CD4-positive, alpha-beta memory T cell (primary cell): ENCODE data around the gene LCN12. TPM values are rescaled to one million over a fixed set of nuclear protein-coding genes. Genes with fewer than 3 reads are reported as not detected.
A peak's percentile ranks its signal among the peaks of the same experiment; 100 is the strongest.

Source experiments
- CTCF ChIA-PET: fragments of 350-600 bp; sonication (Branson Sonifier 250); formaldehyde crosslinking; loops from one replicate; lab custom pipeline; 2021; ENCODE audit warnings: inconsistent platforms; ENCODE audit not compliant: partially characterized antibody; lab: Charles Lee
- POLR2A ChIA-PET: fragments of 350-600 bp; sonication (Branson Sonifier 250); formaldehyde crosslinking; loops from one replicate; lab custom pipeline; 2021; ENCODE audit not compliant: partially characterized antibody; lab: Charles Lee
- DNase-seq, 5 donors: peaks; one replicate each; pipeline versions ENCODE4 v3.0.0 to v3.0.0-alpha.2; 2020 to 2022; ENCODE audit warnings: mixed read lengths in 1 of 5
- H3K27ac ChIP-seq: one replicate; pipeline ENCODE4 v1.7.0; 2013; ENCODE audit warnings: low read depth, low read length
- H3K27me3 ChIP-seq: 2 replicates; pipeline ENCODE4 v1.7.0; 2013; ENCODE audit warnings: mild to moderate bottlenecking, low read length, moderate library complexity; ENCODE audit not compliant: insufficient read depth
- H3K36me3 ChIP-seq: 2 replicates; pipeline ENCODE4 v1.7.0; 2013; ENCODE audit warnings: mild to moderate bottlenecking, low read length, moderate library complexity; ENCODE audit not compliant: insufficient read depth
- H3K4me1 ChIP-seq: 2 replicates; pipeline ENCODE4 v1.7.0; 2013; ENCODE audit warnings: mild to moderate bottlenecking, low read length, moderate library complexity; ENCODE audit not compliant: insufficient read depth
- H3K4me3 ChIP-seq, 2 donors: one replicate each; pipeline ENCODE4 v1.7.0; 2013; ENCODE audit warnings: low read length in 2 of 2, mild to moderate bottlenecking in 1 of 2
- H3K9me3 ChIP-seq, 2 donors: one replicate each; pipeline ENCODE4 v1.7.0; 2013; ENCODE audit warnings: low read length in 2 of 2, control low read depth in 1 of 2; ENCODE audit not compliant: control insufficient read depth in 1 of 2
- H3K27ac Mint-ChIP-seq, 7 donors: one replicate each; pipeline ENCODE4 v1.8.0; 2020 to 2021; ENCODE audit warnings: mixed read lengths in 7 of 7, mild to moderate bottlenecking in 6 of 7, inconsistent platforms in 3 of 7, moderate library complexity in 3 of 7
- H3K27me3 Mint-ChIP-seq, 2 donors: one replicate each; pipeline ENCODE4 v1.8.0; 2020 to 2021; ENCODE audit warnings: mixed read lengths in 2 of 2
- H3K36me3 Mint-ChIP-seq, 2 donors: one replicate each; pipeline ENCODE4 v1.8.0; 2020 to 2021; ENCODE audit warnings: mixed read lengths in 2 of 2, inconsistent platforms in 1 of 2, mild to moderate bottlenecking in 1 of 2
- H3K4me1 Mint-ChIP-seq, 4 donors: one replicate each; pipeline ENCODE4 v1.8.0; 2020 to 2021; ENCODE audit warnings: mixed read lengths in 4 of 4, mild to moderate bottlenecking in 1 of 4
- H3K4me3 Mint-ChIP-seq, 8 donors: one replicate each; pipeline ENCODE4 v1.8.0; 2020 to 2021; ENCODE audit warnings: mixed read lengths in 8 of 8, mild to moderate bottlenecking in 7 of 8, moderate library complexity in 6 of 8, inconsistent platforms in 3 of 8
- H3K9me3 Mint-ChIP-seq, 8 donors: one replicate each; pipeline ENCODE4 v1.8.0; 2020 to 2021; ENCODE audit warnings: mixed read lengths in 8 of 8, mild to moderate bottlenecking in 5 of 8, inconsistent platforms in 3 of 8, moderate library complexity in 1 of 8
- intact Hi-C: fragments of 100-400 bp; cut with micrococcal nuclease; formaldehyde crosslinking; loops from one replicate; pipeline ENCODE4 v1.15.1; 2023
- polyA plus RNA-seq, 2 donors: library from polyadenylated mRNA; unstranded; fragments of 300-500 nt; fragmentation: Illumina TruSeq; gene quantifications; one replicate each; pipeline ENCODE4 v1.2.3, GENCODE V29; 2021
- total RNA-seq, 2 experiments: library from RNA; stranded (reverse); gene quantifications; one replicate each; pipeline ENCODE4 v1.2.3, GENCODE V29; 2021

LCN12 gene
- total RNA-seq (1 to 10 TPM in 1 of 2 experiments, under 1 TPM in 1; 0.72 to 1.4 TPM), polyA plus RNA-seq (not detected)

DNA sequence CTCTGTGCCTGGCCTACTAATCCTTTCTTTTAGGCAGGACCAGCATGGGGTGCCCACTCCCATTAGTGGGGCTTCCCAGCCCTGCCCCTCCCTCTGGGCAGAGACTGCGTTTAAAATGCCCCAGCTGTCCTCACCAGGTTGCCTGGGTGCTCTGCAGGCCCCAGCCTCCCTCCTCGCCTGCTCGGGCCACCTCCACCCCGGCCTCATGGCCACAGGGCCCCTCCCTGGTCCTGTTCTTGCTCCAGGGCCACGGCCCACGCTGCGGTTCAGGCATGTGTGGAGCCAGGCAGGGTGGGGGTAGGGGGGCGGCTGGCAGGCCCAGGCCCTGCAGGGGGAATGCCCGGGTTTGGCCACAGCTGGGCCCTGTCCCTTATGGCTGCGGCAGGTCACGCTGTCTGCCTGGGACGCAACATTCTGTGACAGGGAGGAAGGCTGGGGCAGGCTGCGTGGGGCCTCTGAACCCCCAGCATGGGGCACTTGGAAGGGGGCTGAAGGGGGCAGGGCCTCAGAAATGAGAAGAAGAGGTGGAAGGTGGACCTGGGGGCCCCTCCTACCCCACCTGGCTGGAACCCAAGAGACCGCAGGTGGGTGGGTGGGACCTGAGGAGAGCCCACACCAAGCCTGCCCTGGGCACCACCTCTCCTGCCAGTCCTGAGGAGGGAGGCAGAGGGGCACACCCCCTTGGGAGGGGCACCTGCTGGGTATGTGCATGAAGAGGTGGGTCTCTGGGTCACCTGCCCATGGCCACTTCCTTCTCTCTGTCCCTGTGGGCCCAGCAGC is at the start of gene LCN12:
LCN12 (plus strand) TSS at position 733 of the 780 bp plus-strand sequence. CDS start 55 bp downstream, outside the sequence.
- H3K9me3 ChIP-seq = no peaks in the 10 kb centered on the region
- no peak for DNase-seq
- CTCF ChIA-PET = interaction anchor here (0.6 to 1.2 kb wide), 4 partner anchors 9 to 78 kb away, joined by 3 read pairs; partner anchors contain the start of gene PAXX
- no peak within 1 kb of the TSS for H3K27ac ChIP-seq
- no peaks in the 10 kb centered on the region for H3K27me3 ChIP-seq
- Mint-ChIP-seq H3K9me3 (peaks cover 0 to 6% (median 0%) of the 10 kb centered on the region in 8 donors), H3K4me3 (peak within 1 kb of the TSS in 1 of 8 donors; percentile 36), H3K27me3 (no peaks in the 10 kb centered on the region), H3K36me3 (peaks cover 0 to 7% of the 10 kb centered on the region in 2 donors), H3K27ac (peak within 1 kb of the TSS in 3 of 7 donors; percentile 27 to 72 (median 56)), H3K4me1 (peaks cover 5 to 16% (median 10%) of the 10 kb centered on the region in 4 donors)
- H3K4me3 ChIP-seq = no peak within 1 kb of the TSS
- intact Hi-C loops = no loop called here
- H3K36me3 ChIP-seq = no peaks in the 10 kb centered on the region
- peaks cover 12% of the 10 kb centered on the region for H3K4me1 ChIP-seq
- POLR2A ChIA-PET = interaction anchor here (1.0 to 2.2 kb wide), 5 partner anchors 9 to 144 kb away, joined by 3 to 14 read pairs (median 5); partner anchors contain the start of genes CLIC3 and RABL6

GRCh38 chr9:136903041-136903554 is 49.0 kb upstream of the LCN12 start:
- Histone ChIP-seq H3K9me3 (no peaks in the 10 kb centered on the region), H3K4me3 (no peak overlapping the region), H3K4me1 (peaks cover 41% of the 10 kb centered on the region), H3K36me3 (peaks cover 15% of the 10 kb centered on the region), H3K27ac (peak overlapping the region; percentile 96), H3K27me3 (no peaks in the 10 kb centered on the region)
- ChIA-PET CTCF (interaction anchor here (0.7 to 5.3 kb wide), 6 partner anchors 21 to 143 kb away, joined by 3 to 29 read pairs (median 3); partner anchors contain the start of gene AJM1), POLR2A (interaction anchor here (0.6 to 2.9 kb wide), 12 partner anchors 10 to 183 kb away, joined by 3 to 39 read pairs (median 4); partner anchors contain the start of genes CLIC3, EDF1, FBXW5 and MAN1B1)
- Mint-ChIP-seq H3K4me1 (peaks cover 27 to 56% (median 38%) of the 10 kb centered on the region in 4 donors), H3K27me3 (no peaks in the 10 kb centered on the region), H3K36me3 (peaks cover 23 to 42% of the 10 kb centered on the region in 2 donors), H3K4me3 (peak overlapping the region in 7 of 8 donors; percentile 17 to 84 (median 65)), H3K27ac (peak overlapping the region; percentile 98 to 100 (median 99)), H3K9me3 (no peaks in the 10 kb centered on the region)
- intact Hi-C loops = loop anchor here (2.0 to 5.0 kb wide), 2 partner anchors 36 to 42 kb away; partner anchors contain the start of genes C8G, EDF1 and FBXW5
- DNase-seq = peak in 3 of 5 donors; percentile 33 to 52 (median 38)

DNA sequence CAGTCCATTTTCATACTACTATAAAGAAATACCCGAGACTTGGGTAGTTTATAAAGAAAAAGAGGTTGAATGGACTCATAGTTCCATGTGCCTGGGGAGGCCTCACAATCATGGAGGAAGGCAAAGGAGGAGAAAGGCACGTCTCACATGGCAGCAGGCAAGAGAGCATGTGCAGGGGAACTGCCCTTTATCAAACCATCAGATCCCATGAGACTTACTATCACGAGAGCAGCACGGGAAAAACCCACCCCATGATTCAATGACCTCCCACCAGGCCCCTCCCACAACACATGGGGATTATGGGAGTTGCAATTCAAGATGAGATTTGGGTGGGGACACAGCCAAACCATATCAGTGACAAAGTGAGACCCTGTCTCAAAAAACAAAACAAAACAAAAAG is 45.8 kb upstream of the LCN12 start:
- Mint-ChIP-seq H3K36me3 (peaks cover 18 to 27% of the 10 kb centered on the region in 2 donors), H3K4me3 (no peak overlapping the region), H3K4me1 (peaks cover 25 to 53% (median 32%) of the 10 kb centered on the region in 4 donors), H3K27me3 (no peaks in the 10 kb centered on the region), H3K9me3 (no peaks in the 10 kb centered on the region), H3K27ac (peak overlapping the region in 6 of 7 donors; percentile 44 to 91 (median 76))
- Histone ChIP-seq H3K4me3 (no peak overlapping the region), H3K36me3 (peaks cover 15% of the 10 kb centered on the region), H3K27me3 (no peaks in the 10 kb centered on the region), H3K27ac (no peak overlapping the region), H3K9me3 (no peaks in the 10 kb centered on the region), H3K4me1 (peaks cover 40% of the 10 kb centered on the region)
- intact Hi-C loops = no loop called here
- DNase-seq = no peak
- ChIA-PET CTCF (no interaction called here), POLR2A (interaction anchor here (1.4 to 1.5 kb wide), 2 partner anchors 20 to 25 kb away, joined by 3 read pairs; partner anchors contain the start of gene TRAF2)

- Histone ChIP-seq H3K27me3 (no peaks in the 10 kb centered on the region), H3K4me3 (no peak overlapping the region), H3K9me3 (no peaks in the 10 kb centered on the region), H3K36me3 (peaks cover 15% of the 10 kb centered on the region), H3K4me1 (peaks cover 30% of the 10 kb centered on the region), H3K27ac (no peak overlapping the region)
- Mint-ChIP-seq H3K9me3 (no peaks in the 10 kb centered on the region), H3K4me1 (peaks cover 17 to 43% (median 22%) of the 10 kb centered on the region in 4 donors), H3K27ac (peak overlapping the region in 4 of 7 donors; percentile 15 to 82 (median 50)), H3K27me3 (no peaks in the 10 kb centered on the region), H3K36me3 (peaks cover 18 to 21% of the 10 kb centered on the region in 2 donors), H3K4me3 (no peak overlapping the region)
- POLR2A ChIA-PET = interaction anchor here (1.5 kb wide), 1 partner anchor 26 kb away, joined by 3 read pairs; no protein-coding TSS in a partner anchor
- no peak for DNase-seq
- CTCF ChIA-PET = no interaction called here
- intact Hi-C loops = no loop called here
Measured at GRCh38 chr9:136907011-136907914, 44.8 kb upstream of the LCN12 start.

GRCh38 chr9:136910197-136910900 is 41.7 kb upstream of the LCN12 start:
- ChIA-PET CTCF (no interaction called here), POLR2A (interaction anchor here (0.5 to 1.5 kb wide), 2 partner anchors 24 to 38 kb away, joined by 3 to 4 read pairs; partner anchors contain the start of gene TRAF2)
- Histone ChIP-seq H3K9me3 (no peaks in the 10 kb centered on the region), H3K27me3 (no peaks in the 10 kb centered on the region), H3K4me1 (peaks cover 2% of the 10 kb centered on the region), H3K27ac (no peak overlapping the region), H3K4me3 (no peak overlapping the region), H3K36me3 (peaks cover 29% of the 10 kb centered on the region)
- H3K4me1 Mint-ChIP-seq = peaks cover 6 to 17% (median 7%) of the 10 kb centered on the region in 4 donors
- no peak overlapping the region for H3K27ac Mint-ChIP-seq
- H3K27me3 Mint-ChIP-seq = no peaks in the 10 kb centered on the region
- no peaks in the 10 kb centered on the region for H3K9me3 Mint-ChIP-seq
- DNase-seq = no peak
- H3K36me3 Mint-ChIP-seq = peaks cover 23 to 26% of the 10 kb centered on the region in 2 donors
- intact Hi-C loops = no loop called here
- no peak overlapping the region for H3K4me3 Mint-ChIP-seq

DNA sequence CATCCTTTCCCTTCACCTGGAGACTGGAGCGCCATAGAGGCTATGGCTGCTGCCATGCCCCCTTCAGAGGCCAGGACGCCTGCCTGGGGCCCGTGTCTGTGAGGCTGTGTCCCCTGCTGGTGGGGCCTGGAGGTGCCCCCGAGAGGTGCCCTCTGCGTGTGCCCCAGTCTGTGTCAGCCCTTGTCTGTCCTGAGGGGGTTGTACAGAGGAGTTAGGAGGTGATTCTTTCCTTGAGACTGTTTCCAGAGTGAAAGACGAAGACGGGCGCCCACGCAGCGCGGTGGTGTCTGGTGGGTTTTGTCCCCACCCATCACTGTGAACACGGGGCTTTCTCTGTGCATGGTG is 41.2 kb upstream of the LCN12 start:
- Mint-ChIP-seq H3K27me3 (no peaks in the 10 kb centered on the region), H3K4me1 (peaks cover 4 to 19% (median 6%) of the 10 kb centered on the region in 4 donors), H3K9me3 (no peaks in the 10 kb centered on the region), H3K36me3 (peaks cover 26 to 28% of the 10 kb centered on the region in 2 donors), H3K27ac (no peak overlapping the region), H3K4me3 (no peak overlapping the region)
- POLR2A ChIA-PET = no interaction called here
- intact Hi-C loops = no loop called here
- H3K4me1 ChIP-seq = no peaks in the 10 kb centered on the region
- H3K9me3 ChIP-seq = no peaks in the 10 kb centered on the region
- no peak for DNase-seq
- H3K36me3 ChIP-seq = peaks cover 35% of the 10 kb centered on the region
- no peak overlapping the region for H3K27ac ChIP-seq
- no peak overlapping the region for H3K4me3 ChIP-seq
- H3K27me3 ChIP-seq = no peaks in the 10 kb centered on the region
- CTCF ChIA-PET = interaction anchor here (0.7 kb wide), 1 partner anchor 132 kb away, joined by 4 read pairs; no protein-coding TSS in a partner anchor
